SK-N-SH (cell line): ENCODE results near the gene PARVB. TPM values are rescaled to one million over a fixed set of nuclear protein-coding genes. Genes with fewer than 3 reads are reported as not detected.

Experiments
- CTCF ChIA-PET: fragments of 300-600, 350-600 bp; formaldehyde crosslinking; extraction: SDS; loops from one replicate; lab custom pipeline; 2021; lab: Yijun Ruan, JAX
- POLR2A ChIA-PET: fragments of 350-600 bp; sonication (Branson Sonifier 250); formaldehyde crosslinking; extraction: SDS; loops from one replicate; lab custom pipeline; 2020; ENCODE audit warnings: antibody characterized with exemption, inconsistent platforms; lab: Yijun Ruan, JAX
- DNase-seq: peaks from one replicate; pipeline ENCODE4 v3.0.0; 2012
- H2AFZ ChIP-seq: fragments of 200-600 bp; sonication (generic); 2 replicates; pipeline ENCODE4 v1.8.1; 2016; ENCODE audit warnings: antibody characterized with exemption, mild to moderate bottlenecking, low read depth
- H3F3A ChIP-seq: fragments of 200-600 bp; sonication (generic); replicated peaks from 2 replicates; pipeline ENCODE3; 2016; ENCODE audit warnings: antibody characterized with exemption, mild to moderate bottlenecking; ENCODE audit not compliant: insufficient read depth
- H3K27ac ChIP-seq, 2 experiments: fragments of 200-500 bp in 1 of 2; fragments of 200-600 bp in 1 of 2; sonication (Bioruptor generic) in 1 of 2; sonication (generic), shearing (Covaris generic) in 1 of 2; 2 replicates each; pipeline versions ENCODE4 v1.5.1 to v1.6.1; 2014 to 2016; ENCODE audit warnings: low read depth in 2 of 2, inconsistent platforms in 1 of 2, low read length in 1 of 2, mild to moderate bottlenecking in 1 of 2, mixed read lengths in 1 of 2
- H3K27me3 ChIP-seq: fragments of 200-600 bp; sonication (generic), shearing (Covaris generic); 2 replicates; pipeline ENCODE4 v1.6.1; 2016; ENCODE audit warnings: mixed run types; ENCODE audit not compliant: insufficient read depth
- H3K36me3 ChIP-seq, 2 experiments: fragments of 200-500 bp in 1 of 2; fragments of 200-600 bp in 1 of 2; sonication (Bioruptor generic) in 1 of 2; sonication (generic) in 1 of 2; replicated peaks in 1 of 2; 2 replicates each; pipeline versions ENCODE3 to v1.5.1; 2014 to 2016; ENCODE audit warnings: low read length in 1 of 2, mild to moderate bottlenecking in 1 of 2; ENCODE audit not compliant: insufficient read depth in 2 of 2, control insufficient read depth in 1 of 2
- H3K4me1 ChIP-seq, 2 experiments: fragments of 200-500 bp in 1 of 2; fragments of 200-600 bp in 1 of 2; sonication (Bioruptor generic) in 1 of 2; sonication (generic), shearing (Covaris generic) in 1 of 2; 2 replicates each; pipeline versions ENCODE4 v1.5.1 to v1.6.1; 2014 to 2016; ENCODE audit warnings: low read depth in 1 of 2, low read length in 1 of 2, mixed run types in 1 of 2; ENCODE audit not compliant: insufficient read depth in 2 of 2, control insufficient read depth in 1 of 2
- H3K4me2 ChIP-seq: fragments of 200-600 bp; sonication (generic), shearing (Covaris generic); 2 replicates; pipeline ENCODE4 v1.6.1; 2017; ENCODE audit warnings: mixed run types
- H3K4me3 ChIP-seq, 2 experiments: fragments of 200-500 bp in 1 of 2; fragments of 200-600 bp in 1 of 2; sonication (Bioruptor generic) in 1 of 2; sonication (generic), shearing (Covaris generic) in 1 of 2; 2 replicates each; pipeline versions ENCODE4 v1.5.1 to v1.8.1; 2014 to 2016; ENCODE audit warnings: low read depth in 2 of 2, inconsistent platforms in 1 of 2, low read length in 1 of 2, mild to moderate bottlenecking in 1 of 2, mixed read lengths in 1 of 2, moderate library complexity in 1 of 2
- H3K79me2 ChIP-seq: fragments of 200-600 bp; sonication (generic); 2 replicates; pipeline ENCODE4 v1.8.1; 2017; ENCODE audit warnings: mild to moderate bottlenecking; ENCODE audit not compliant: insufficient read depth
- H3K9ac ChIP-seq: fragments of 200-600 bp; sonication (generic); 2 replicates; pipeline ENCODE4 v1.6.1; 2017; ENCODE audit warnings: mixed run types
- H3K9me2 ChIP-seq: fragments of 200-600 bp; sonication (generic); 2 replicates; pipeline ENCODE4 v1.6.1; 2017; ENCODE audit warnings: mixed run types
- H3K9me3 ChIP-seq: fragments of 200-600 bp; sonication (generic); 2 replicates; pipeline ENCODE4 v1.6.1; 2017; ENCODE audit warnings: mixed run types, mild to moderate bottlenecking, moderate library complexity
- H4K20me1 ChIP-seq: fragments of 200-600 bp; sonication (generic); 2 replicates; pipeline ENCODE4 v1.6.1; 2017; ENCODE audit warnings: mild to moderate bottlenecking, mixed run types; ENCODE audit not compliant: insufficient read depth
- EP300 ChIP-seq, 2 experiments: IDR thresholded peaks; 2 replicates each; pipeline versions ENCODE4 v1.4.0 to v1.6.1; 2012; ENCODE audit warnings: borderline replicate concordance in 1 of 2, low read depth in 1 of 2, low read length in 1 of 2
- FOXJ3 ChIP-seq: sonication (generic); formaldehyde crosslinking; IDR thresholded peaks from 2 replicates; pipeline ENCODE4 v1.5.1; 2020; ENCODE audit warnings: mild to moderate bottlenecking, missing genetic modification reagents
- GATA2 ChIP-seq: sonication (generic); formaldehyde crosslinking; IDR thresholded peaks from 2 replicates; pipeline ENCODE4 v1.5.0; 2020; ENCODE audit warnings: mild to moderate bottlenecking, missing genetic modification reagents
- JUND ChIP-seq: IDR thresholded peaks from 2 replicates; pipeline ENCODE4 v1.4.0; 2012
- NFIC ChIP-seq: IDR thresholded peaks from 2 replicates; pipeline ENCODE4 v1.4.0; 2012; ENCODE audit warnings: borderline replicate concordance
- RAD21 ChIP-seq: IDR thresholded peaks from 2 replicates; pipeline ENCODE4 v1.6.1; 2012; ENCODE audit warnings: mild to moderate bottlenecking, low read length
- RFX5 ChIP-seq: IDR thresholded peaks from 2 replicates; pipeline ENCODE4 v1.6.1; 2012; ENCODE audit warnings: mild to moderate bottlenecking, improper control_type of control experiment, low read length
- SMC3 ChIP-seq: IDR thresholded peaks from 2 replicates; pipeline ENCODE4 v1.6.1; 2012; ENCODE audit warnings: low read depth, low read length, improper control_type of control experiment
- TEAD4 ChIP-seq: IDR thresholded peaks from 2 replicates; pipeline ENCODE4 v1.4.0; 2012; ENCODE audit warnings: mild to moderate bottlenecking, borderline replicate concordance; ENCODE audit not compliant: insufficient read depth
- YY1 ChIP-seq: IDR thresholded peaks from 2 replicates; pipeline ENCODE4 v1.4.0; 2012; ENCODE audit warnings: low read depth, mild to moderate bottlenecking
- WGBS: methylation state at CpG from one replicate; pipeline ENCODE4 v1.1.6; 2017; ENCODE audit warnings: low lambda C conversion rate; 5-methylcytosine and 5-hydroxymethylcytosine counted together
- polyA plus RNA-seq, 3 experiments: library from polyadenylated mRNA; depleted of rRNA; stranded (reverse); fragments of >200 nt; gene quantifications; 2 replicates each; pipeline ENCODE4 v1.2.3, GENCODE V29; 2012
- TF ChIP-seq, protein P1 (sequence below): IDR thresholded peaks from 2 replicates; pipeline ENCODE4 v1.4.0; 2012; ENCODE audit warnings: low read depth, borderline replicate concordance
- TF ChIP-seq, protein P2 (sequence below): IDR thresholded peaks from 2 replicates; pipeline ENCODE4; 2012

PARVB gene
- polyA plus RNA-seq, 1 of the 3 experiments (the other 2 are of a cell fraction) = 87.8 TPM

DNA sequence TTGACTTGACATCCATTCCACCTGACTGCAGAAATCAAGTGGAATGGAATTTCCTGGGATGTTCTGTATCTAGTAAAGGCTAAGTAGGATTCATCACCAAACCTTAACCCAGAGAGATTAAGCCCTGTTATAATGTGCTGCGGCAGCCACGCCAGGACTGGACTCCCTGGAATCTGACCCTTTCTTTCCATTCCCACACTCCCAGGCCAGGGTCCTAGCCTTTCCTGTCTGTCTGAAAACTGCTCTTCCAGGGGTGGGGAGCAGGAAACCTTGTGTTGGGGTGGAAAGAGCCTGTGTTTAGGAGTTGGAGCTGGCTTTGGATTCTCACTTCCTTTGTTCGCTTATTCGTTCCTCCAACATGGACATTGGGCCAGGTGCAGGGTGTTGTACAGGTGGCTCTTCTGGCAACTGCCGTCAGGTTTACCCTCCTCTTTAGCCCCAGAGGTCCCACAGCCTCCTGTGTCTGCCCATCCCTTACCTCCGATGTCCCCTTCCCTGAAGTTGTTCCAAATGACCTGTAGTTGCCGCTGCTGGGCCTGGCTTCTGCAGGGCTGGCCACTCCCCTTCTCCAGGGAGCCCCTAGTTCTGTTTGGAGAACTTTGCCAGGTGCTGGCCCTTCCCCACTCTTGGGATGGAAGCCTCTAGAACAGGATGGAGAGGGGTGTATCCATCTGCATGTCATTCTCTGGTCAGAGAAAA lies 20.5 kb upstream of the PARVB start (continued):
- no peak for TF ChIP-seq TEAD4

DNA sequence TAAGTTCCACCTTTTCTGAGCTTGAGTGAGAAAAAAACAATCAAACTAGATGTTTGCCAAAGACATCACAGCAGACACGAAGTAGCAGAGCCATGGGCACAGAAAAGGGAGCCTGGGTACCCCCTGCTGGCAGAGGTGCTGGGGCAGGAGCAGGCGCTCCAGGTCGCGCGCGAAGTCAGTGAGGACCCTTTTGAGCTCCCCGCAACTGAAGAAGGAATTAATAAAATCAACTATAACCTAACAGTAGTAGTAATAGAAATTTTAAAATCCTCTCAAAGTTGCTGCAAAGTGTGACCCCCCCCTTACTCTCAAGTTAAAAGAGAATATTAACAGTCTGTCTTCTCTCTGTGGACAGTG lies 20.0 kb upstream of the PARVB start:
- TF ChIP-seq TEAD4 = no peak

DNA sequence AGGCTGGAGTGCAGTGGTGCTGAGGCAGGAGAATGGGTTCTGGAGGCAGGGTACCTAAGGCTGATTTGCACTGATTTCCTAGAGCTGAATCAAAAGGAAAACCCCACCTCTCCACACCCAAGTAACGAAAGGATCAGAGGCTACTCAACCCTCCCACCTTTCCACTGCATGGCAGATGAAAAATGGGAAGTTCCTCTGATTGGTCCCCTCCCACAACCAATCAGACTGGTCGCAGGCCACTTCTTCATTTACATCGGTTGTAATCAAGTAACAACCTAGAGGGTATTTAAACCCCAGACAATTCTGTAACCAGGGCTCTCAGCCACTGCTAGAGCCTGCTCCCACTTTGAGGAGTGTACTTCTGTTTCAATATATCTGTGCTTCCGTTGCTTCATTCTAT lies 18.6 kb upstream of the PARVB start:
- Histone ChIP-seq H3K27me3 (no peaks in the 10 kb centered on the region), H3F3A (no peaks in the 10 kb centered on the region), H3K36me3 (peaks cover under 1 to 7% of the 10 kb centered on the region in 2 experiments), H3K9me3 (peaks cover 6% of the 10 kb centered on the region; the same call in 1 of the 2 replicates), H2AFZ (no peak overlapping the region), H3K9ac (no peak overlapping the region), H3K79me2 (no peaks in the 10 kb centered on the region), H3K4me1 (no peaks in the 10 kb centered on the region), H3K9me2 (no peaks in the 10 kb centered on the region), H3K4me3 (no peak overlapping the region), H4K20me1 (no peaks in the 10 kb centered on the region), H3K4me2 (no peak overlapping the region), H3K27ac (no peak overlapping the region)
- DNase-seq = no peak
- CTCF ChIA-PET = interaction anchor here (1.0 to 6.5 kb wide), 3 partner anchors 12 to 290 kb away, joined by 3 to 37 read pairs (median 3); no protein-coding TSS in a partner anchor
- WGBS = 96% methylated on average over 4 of the region's 4 CpGs
- TF ChIP-seq RFX5 = no peak
- no peak for TF ChIP-seq GATA2 (CRISPR knock-in tag)
- no peak for TF ChIP-seq NFIC
- no peak for TF ChIP-seq EP300 (IDR thresholded peaks at IDR 0.05; ENCODE audit: borderline replicate concordance in 1 of 2, low read depth in 1 of 2, low read length in 1 of 2)
- TF ChIP-seq TEAD4 = no peak
- TF ChIP-seq, protein P1, sequence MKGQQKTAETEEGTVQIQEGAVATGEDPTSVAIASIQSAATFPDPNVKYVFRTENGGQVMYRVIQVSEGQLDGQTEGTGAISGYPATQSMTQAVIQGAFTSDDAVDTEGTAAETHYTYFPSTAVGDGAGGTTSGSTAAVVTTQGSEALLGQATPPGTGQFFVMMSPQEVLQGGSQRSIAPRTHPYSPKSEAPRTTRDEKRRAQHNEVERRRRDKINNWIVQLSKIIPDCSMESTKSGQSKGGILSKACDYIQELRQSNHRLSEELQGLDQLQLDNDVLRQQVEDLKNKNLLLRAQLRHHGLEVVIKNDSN = no peak
- TF ChIP-seq, protein P2, sequence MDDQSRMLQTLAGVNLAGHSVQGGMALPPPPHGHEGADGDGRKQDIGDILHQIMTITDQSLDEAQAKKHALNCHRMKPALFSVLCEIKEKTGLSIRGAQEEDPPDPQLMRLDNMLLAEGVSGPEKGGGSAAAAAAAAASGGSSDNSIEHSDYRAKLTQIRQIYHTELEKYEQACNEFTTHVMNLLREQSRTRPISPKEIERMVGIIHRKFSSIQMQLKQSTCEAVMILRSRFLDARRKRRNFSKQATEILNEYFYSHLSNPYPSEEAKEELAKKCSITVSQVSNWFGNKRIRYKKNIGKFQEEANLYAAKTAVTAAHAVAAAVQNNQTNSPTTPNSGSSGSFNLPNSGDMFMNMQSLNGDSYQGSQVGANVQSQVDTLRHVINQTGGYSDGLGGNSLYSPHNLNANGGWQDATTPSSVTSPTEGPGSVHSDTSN = no peak
- TF ChIP-seq FOXJ3 (CRISPR knock-in tag) = no peak
- no peak for TF ChIP-seq YY1
- TF ChIP-seq JUND = no peak
- no peak for TF ChIP-seq RAD21
- TF ChIP-seq SMC3 = no peak
- POLR2A ChIA-PET = no interaction called here

More for the DNA sequence above, 20.0 kb upstream of the PARVB start:
- Histone ChIP-seq H2AFZ (no peak overlapping the region), H3K36me3 (peaks cover 10 to 11% of the 10 kb centered on the region in 2 experiments), H3F3A (peaks cover 5% of the 10 kb centered on the region), H3K9ac (no peak overlapping the region), H3K9me3 (peaks cover 6% of the 10 kb centered on the region; the same call in 1 of the 2 replicates), H4K20me1 (no peaks in the 10 kb centered on the region), H3K79me2 (no peaks in the 10 kb centered on the region), H3K27ac (no peak overlapping the region), H3K27me3 (no peaks in the 10 kb centered on the region), H3K4me2 (no peak overlapping the region), H3K9me2 (no peaks in the 10 kb centered on the region), H3K4me1 (no peaks in the 10 kb centered on the region), H3K4me3 (no peak overlapping the region)
- WGBS = 96% methylated on average over 6 of the region's 7 CpGs
- CTCF ChIA-PET = interaction anchor here (1.4 to 6.5 kb wide), 2 partner anchors 11 to 77 kb away, joined by 3 to 37 read pairs; no protein-coding TSS in a partner anchor
- no peak for DNase-seq
- POLR2A ChIA-PET = no interaction called here
